HG03045 (cell line): ENCODE results near the gene TLCD2.
A peak's percentile ranks its signal among the peaks of the same experiment; 100 is the strongest.
"Not testable (repeated sequence)": the region's sequence is repeated elsewhere in the genome, so short reads cannot be mapped to it uniquely, and the experiment has no call there.

Experiments
- ATAC-seq: cut with Tn5 transposase; IDR thresholded peaks from one replicate; pipeline ENCODE4 v1.9.1; 2021; ENCODE audit warnings: mild to moderate bottlenecking, moderate library complexity; ENCODE audit not compliant: unreplicated experiment

The TLCD2 gene

GRCh38 chr17:1695365-1695764 is 14.8 kb downstream of the TLCD2 start:
- ATAC-seq = no peak

- no peak for ATAC-seq
Measured at GRCh38 chr17:1693339-1693738, 16.8 kb downstream of the TLCD2 start.

- no peak for ATAC-seq
Measured at GRCh38 chr17:1690544-1691221, 19.5 kb downstream of the TLCD2 start.

GRCh38 chr17:1688405-1688804 is 21.8 kb downstream of the TLCD2 start:
- not testable (repeated sequence) for ATAC-seq

GRCh38 chr17:1686086-1686485 is 24.1 kb downstream of the TLCD2 start:
- ATAC-seq = no peak

- ATAC-seq = peak; percentile 96
Measured at GRCh38 chr17:1684378-1685189, 25.6 kb downstream of the TLCD2 start, which contains the start of gene PRPF8. PRPF8 (minus strand) TSS chr17:1684867; CDS start chr17:1684571, 296 bp downstream.

- ATAC-seq = no peak
Measured at GRCh38 chr17:1683459-1683858, 26.7 kb downstream of the TLCD2 start.

- no peak for ATAC-seq
Measured at GRCh38 chr17:1676401-1676800, 33.8 kb downstream of the TLCD2 start.

- no peak for ATAC-seq
Measured at GRCh38 chr17:1673041-1673785, 37.0 kb downstream of the TLCD2 start.

- not testable (repeated sequence) for ATAC-seq
Measured at GRCh38 chr17:1663934-1664333, 46.2 kb downstream of the TLCD2 start.

GRCh38 chr17:1661045-1661444 is 49.1 kb downstream of the TLCD2 start:
- ATAC-seq = no peak

GRCh38 chr17:1658100-1658499 is 52.1 kb downstream of the TLCD2 start:
- ATAC-seq = no peak

GRCh38 chr17:1653735-1654134 is 56.4 kb downstream of the TLCD2 start:
- ATAC-seq = no peak

GRCh38 chr17:1652794-1653193 is 57.4 kb downstream of the TLCD2 start:
- not testable (repeated sequence) for ATAC-seq
